ENCODE data around the gene CTNND1. TPM values are rescaled to one million over a fixed set of nuclear protein-coding genes. Genes with fewer than 3 reads are reported as not detected.

The CTNND1 gene
- polyA plus RNA-seq, 6 donors from 2014 or later = 0.28 to 9.5 (median 7.8) TPM

DNA sequence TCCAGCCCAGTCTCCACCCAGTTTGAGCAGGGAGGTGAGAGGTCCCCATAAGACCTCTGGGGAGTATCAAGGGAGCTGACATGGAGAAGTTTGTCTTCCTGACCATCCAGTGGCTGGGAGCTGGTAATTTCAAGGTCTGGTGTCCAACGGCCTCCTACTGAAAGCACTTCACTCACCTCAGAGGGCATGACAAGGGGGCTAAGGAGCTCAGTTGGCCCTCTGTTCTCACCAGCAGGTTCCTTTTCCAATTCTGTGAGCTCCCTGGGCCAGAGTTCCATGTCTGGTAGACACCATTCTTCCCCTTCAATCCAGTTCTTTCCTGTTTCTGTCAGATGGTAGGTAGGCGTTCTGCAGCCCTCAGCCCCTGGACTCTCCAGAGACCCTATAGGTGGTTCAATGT, 17.2 kb upstream of the CTNND1 start:
- Mint-ChIP-seq H3K4me1 (peaks cover 34 to 60% (median 51%) of the 10 kb centered on the region in 3 donors), H3K4me3 (peak overlapping the region in 5 of 8 donors; percentile 15 to 82 (median 70)), H3K27me3 (no peaks in the 10 kb centered on the region), H3K27ac (peak overlapping the region in 5 of 6 donors; percentile 44 to 88 (median 80)), H3K36me3 (peaks cover 4 to 17% of the 10 kb centered on the region in 2 donors), H3K9me3 (no peaks in the 10 kb centered on the region)
- ATAC-seq (ENCODE audit: low read depth in 2 of 2) (no peak), DNase-seq (no peak)

DNA sequence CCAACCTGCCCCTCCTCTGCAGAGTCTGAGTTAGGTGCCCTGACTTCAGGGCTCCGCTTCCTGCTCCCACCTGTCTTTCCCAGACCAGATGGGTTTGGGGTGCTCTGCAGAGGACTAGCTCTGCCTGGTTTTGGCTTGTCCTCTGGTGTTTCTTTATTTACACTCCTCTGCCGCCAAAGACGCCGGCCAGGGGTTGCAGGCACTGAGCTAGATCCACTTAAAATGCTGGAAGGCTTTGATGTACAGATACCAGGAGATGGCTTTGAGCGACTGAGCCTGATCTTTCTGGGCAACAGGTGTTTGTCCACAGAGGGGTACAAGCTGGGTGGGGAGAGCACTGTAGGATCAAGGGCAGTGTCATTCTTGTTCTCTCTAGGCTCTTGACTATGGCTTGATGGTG, 16.4 kb upstream of the CTNND1 start:
- H3K36me3 Mint-ChIP-seq = peaks cover 4 to 17% of the 10 kb centered on the region in 2 donors

DNA sequence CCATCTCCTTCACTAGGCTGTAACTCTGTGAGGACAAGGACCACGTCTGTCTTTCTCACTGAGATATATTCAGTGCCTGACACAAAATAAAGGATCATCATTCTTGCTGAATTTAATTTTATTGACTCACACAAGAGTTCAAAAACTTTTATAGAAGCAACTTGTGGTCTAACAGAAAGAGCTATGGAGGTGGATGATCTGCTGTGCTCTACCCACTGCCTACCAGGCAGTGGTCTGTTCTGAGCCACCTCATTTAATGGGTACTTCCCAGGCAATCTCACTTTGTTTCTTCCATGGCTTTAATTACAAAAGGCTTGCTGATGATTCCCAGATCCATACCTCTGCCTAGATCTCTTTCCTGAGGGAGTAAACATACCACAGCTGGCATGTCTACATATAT, 14.7 kb upstream of the CTNND1 start:
- Mint-ChIP-seq H3K27ac (peak overlapping the region in 5 of 6 donors; percentile 70 to 93 (median 80)), H3K27me3 (no peaks in the 10 kb centered on the region), H3K4me1 (peaks cover 34 to 53% (median 48%) of the 10 kb centered on the region in 3 donors), H3K36me3 (peaks cover 4 to 11% of the 10 kb centered on the region in 2 donors), H3K4me3 (peak overlapping the region in 2 of 8 donors; percentile 33 to 67), H3K9me3 (no peaks in the 10 kb centered on the region)
- DNase-seq = no peak
- ATAC-seq (ENCODE audit: low read depth in 2 of 2) = no peak

More for the DNA sequence above, 16.4 kb upstream of the CTNND1 start:
- no peaks in the 10 kb centered on the region for H3K9me3 Mint-ChIP-seq
- peak overlapping the region; percentile 69 to 90 (median 82) for H3K27ac Mint-ChIP-seq
- ATAC-seq (ENCODE audit: low read depth in 2 of 2) (no peak), DNase-seq (no peak)
- peaks cover 34 to 60% (median 51%) of the 10 kb centered on the region in 3 donors for H3K4me1 Mint-ChIP-seq
- H3K4me3 Mint-ChIP-seq = peak overlapping the region in 4 of 8 donors; percentile 9 to 82 (median 56)
- H3K27me3 Mint-ChIP-seq = no peaks in the 10 kb centered on the region

DNA sequence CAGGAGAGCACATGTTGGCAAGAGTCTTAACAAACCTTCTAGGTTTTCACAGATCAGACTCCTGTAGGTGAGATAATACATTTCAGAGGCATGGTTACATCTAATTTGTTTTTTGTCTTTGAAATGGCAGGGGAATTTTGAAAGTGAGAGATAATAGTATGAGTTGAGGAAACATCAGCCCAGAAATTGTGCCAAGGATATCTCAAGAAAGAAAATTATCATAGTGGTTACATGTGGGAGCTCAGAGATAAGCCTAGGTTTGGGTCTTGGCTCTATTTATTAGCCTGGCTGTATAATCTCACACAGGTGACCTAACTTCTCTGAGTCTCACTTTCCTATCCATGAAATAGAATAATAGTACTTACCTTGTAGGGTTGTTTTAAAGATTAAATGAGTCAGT, 10.4 kb upstream of the CTNND1 start:
- Mint-ChIP-seq H3K27ac (peak overlapping the region in 3 of 6 donors; percentile 49 to 92 (median 78)), H3K27me3 (no peaks in the 10 kb centered on the region)

DNA sequence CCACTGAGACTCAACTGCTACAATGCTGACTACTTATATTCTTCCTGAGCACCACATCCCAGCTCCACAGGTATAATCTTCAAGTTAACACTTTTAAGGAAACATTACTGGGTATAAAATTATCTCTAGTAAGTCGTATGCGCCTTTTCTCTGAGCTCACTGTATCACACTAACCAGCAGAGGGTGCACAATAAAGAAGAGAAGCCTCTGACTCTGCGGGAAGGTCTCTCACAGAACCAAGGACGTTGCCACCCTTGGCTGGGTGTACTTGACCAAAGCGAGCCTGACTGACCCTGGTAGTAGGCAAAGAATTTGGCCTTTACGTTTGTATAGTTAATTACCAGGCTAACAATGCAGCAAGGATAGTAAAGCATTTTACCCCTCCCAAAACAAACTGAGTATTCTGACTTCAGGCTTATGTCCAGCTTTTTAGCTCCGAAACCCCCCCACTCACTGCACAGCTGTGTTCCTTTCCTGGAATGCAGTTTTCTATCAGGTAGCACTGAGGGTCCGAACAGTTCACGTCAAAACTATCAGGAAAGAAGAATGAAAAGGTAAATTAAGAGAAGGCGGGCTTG, 9.8 kb upstream of the CTNND1 start, which contains the start of gene BTBD18:
Gene BTBD18 (minus strand): TSS at position 144 of the 578 bp plus-strand sequence. CDS start 631 bp downstream, outside the sequence.
- no peaks in the 10 kb centered on the region for H3K27me3 Mint-ChIP-seq
- H3K27ac Mint-ChIP-seq = peak within 1 kb of the TSS in 5 of 6 donors; percentile 8 to 92 (median 76)
- peaks cover 7 to 15% (median 12%) of the 10 kb centered on the region in 3 donors for H3K4me1 Mint-ChIP-seq
- DNase-seq = no peak
- peak in 1 of 2 donors; percentile 33 for ATAC-seq (ENCODE audit: low read depth in 2 of 2)
- H3K36me3 Mint-ChIP-seq = peaks cover 4 to 7% of the 10 kb centered on the region in 2 donors
- H3K4me3 Mint-ChIP-seq = no peak within 1 kb of the TSS
- H3K9me3 Mint-ChIP-seq = no peaks in the 10 kb centered on the region

More for the DNA sequence above, 10.4 kb upstream of the CTNND1 start:
- Mint-ChIP-seq H3K4me1 (peaks cover 12 to 17% (median 15%) of the 10 kb centered on the region in 3 donors), H3K9me3 (no peaks in the 10 kb centered on the region), H3K36me3 (peaks cover 4 to 7% of the 10 kb centered on the region in 2 donors), H3K4me3 (no peak overlapping the region)
- DNase-seq = no peak
- ATAC-seq (ENCODE audit: low read depth in 2 of 2) = no peak

DNA sequence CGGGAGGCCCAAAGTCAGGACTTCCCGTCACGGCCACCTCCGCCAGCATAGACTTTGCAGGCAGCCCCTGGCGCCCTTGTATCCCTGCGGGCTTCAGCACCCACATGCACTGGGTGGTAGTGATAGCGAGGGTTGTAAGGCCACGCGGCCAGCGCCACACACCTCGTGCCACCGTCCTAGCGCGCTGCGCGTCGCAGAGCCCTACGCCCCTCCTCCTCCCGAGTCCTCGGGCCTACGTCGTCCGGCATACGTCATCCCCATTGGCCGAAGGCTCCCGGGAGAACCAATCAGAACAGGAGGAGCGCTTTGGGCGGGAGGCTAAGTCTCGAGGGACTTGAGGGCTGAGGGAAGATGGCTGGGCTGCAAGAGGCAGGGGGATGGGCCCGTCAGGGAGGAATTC, 8.6 kb upstream of the CTNND1 start:
- Mint-ChIP-seq H3K36me3 (no peaks in the 10 kb centered on the region), H3K9me3 (no peaks in the 10 kb centered on the region), H3K27me3 (no peaks in the 10 kb centered on the region), H3K4me3 (peak overlapping the region in 1 of 8 donors; percentile 28), H3K4me1 (peaks cover 6 to 11% (median 7%) of the 10 kb centered on the region in 3 donors), H3K27ac (peak overlapping the region in 2 of 6 donors; percentile 60 to 70)
- DNase-seq (no peak), ATAC-seq (ENCODE audit: low read depth in 2 of 2) (no peak)

DNA sequence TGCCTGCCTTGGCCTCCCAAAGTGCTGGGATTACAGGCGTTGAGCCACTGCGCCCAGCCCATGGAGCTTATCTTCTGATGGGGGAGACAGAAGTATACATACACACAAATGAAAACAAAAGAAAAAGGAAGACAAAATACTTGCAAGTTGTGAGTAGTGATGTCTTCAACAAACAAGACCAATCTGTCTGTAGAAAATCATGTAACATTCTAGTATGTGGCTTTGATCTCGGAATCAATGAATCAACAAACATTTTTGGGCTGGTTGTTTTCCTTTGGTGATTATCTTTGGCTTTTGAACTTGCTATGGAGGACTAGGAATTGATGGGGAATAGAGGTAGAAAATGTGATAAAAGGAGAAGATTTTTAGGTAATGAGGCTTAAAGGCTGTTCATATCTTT, 3.4 kb upstream of the CTNND1 start:
- H3K27ac Mint-ChIP-seq = peak overlapping the region in 1 of 6 donors; percentile 1
- H3K4me1 Mint-ChIP-seq = peaks cover 13 to 20% (median 20%) of the 10 kb centered on the region in 3 donors
- DNase-seq = no peak
- H3K36me3 Mint-ChIP-seq = no peaks in the 10 kb centered on the region
- ATAC-seq (ENCODE audit: low read depth in 2 of 2) = no peak
- no peak overlapping the region for H3K4me3 Mint-ChIP-seq
- H3K27me3 Mint-ChIP-seq = no peaks in the 10 kb centered on the region
- no peaks in the 10 kb centered on the region for H3K9me3 Mint-ChIP-seq

DNA sequence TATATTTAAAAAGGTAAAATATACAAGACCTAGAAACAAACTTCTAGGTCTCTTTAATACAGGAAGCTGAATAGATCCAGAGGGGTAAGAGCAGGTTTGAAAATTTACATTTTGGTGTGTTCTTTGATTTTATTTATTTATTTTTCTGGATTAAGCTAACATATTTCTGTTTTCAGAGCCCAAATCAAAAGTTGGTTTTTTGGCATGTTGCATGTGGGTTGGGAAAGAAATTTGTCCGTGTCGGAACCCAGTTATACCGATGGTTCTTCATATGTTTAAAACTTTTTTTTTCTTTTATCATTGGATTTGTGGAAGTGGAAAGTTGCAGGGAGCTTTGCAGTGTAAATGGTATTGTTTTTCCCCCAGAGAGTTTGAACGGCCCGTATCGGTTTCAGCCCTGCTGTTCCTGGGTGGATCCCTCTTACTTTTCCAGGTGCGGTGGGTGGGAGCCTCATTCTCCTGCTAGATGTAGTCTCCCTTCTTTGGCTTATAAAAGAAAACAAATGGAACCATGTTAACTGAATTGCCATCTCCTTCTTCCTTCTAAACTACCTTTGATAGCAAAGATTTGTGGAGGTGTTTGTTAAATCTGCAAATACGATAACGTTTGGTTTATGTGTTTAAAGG, 746 bp downstream of the CTNND1 start:
- Mint-ChIP-seq H3K27ac (peak overlapping the region; percentile 36 to 92 (median 88)), H3K9me3 (no peaks in the 10 kb centered on the region), H3K4me3 (peak overlapping the region; percentile 91 to 98 (median 96)), H3K36me3 (no peaks in the 10 kb centered on the region), H3K27me3 (no peaks in the 10 kb centered on the region), H3K4me1 (peaks cover 27 to 40% (median 39%) of the 10 kb centered on the region in 3 donors)
- no peak for DNase-seq
- no peak for ATAC-seq (ENCODE audit: low read depth in 2 of 2)

DNA sequence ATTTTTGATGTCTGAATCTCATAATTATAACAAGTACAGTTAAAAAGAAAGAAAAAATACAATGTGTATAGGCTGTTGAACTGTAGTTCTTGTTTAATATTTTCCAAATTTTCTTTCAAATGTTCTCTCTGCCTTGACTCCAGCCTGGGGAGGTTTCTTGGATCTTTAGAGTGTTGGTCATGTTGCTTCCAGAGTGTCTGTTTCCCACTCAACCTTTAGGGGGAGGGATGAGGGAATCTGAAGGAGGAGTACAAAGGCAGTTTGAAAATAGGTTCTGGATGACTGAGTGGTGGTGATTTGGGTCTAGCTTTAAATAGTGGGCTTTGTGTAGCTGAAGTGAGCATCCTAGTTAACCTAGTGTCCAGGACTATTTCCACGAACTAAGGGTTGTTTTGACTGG, 2.0 kb downstream of the CTNND1 start:
- Mint-ChIP-seq H3K27me3 (no peaks in the 10 kb centered on the region), H3K36me3 (no peaks in the 10 kb centered on the region), H3K4me3 (peak overlapping the region; percentile 67 to 98 (median 86)), H3K4me1 (peaks cover 31 to 40% (median 40%) of the 10 kb centered on the region in 3 donors), H3K27ac (peak overlapping the region; percentile 23 to 89 (median 46)), H3K9me3 (no peaks in the 10 kb centered on the region)
- DNase-seq = no peak
- no peak for ATAC-seq (ENCODE audit: low read depth in 2 of 2)

DNA sequence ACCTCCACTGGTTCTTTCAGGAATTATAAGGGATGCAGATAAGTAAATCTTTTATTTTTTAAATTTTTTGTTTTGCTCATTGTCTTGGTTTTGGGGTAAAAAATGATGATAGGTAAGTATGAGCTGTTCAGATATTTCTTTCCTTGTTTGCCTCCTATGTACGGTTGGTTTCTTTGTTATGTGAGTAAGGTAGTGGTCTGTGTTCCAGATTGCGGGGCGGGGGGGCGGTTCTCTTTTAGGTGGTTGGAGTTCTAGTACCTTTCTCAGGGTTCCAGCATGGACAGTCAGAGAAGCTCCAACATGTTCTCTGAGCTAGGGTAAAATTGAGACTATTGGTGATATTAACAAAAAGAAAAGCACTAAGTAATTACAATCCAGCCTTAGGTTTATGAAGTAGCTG, 2.4 kb downstream of the CTNND1 start:
- H3K27me3 Mint-ChIP-seq = no peaks in the 10 kb centered on the region
- peak overlapping the region in 3 of 6 donors; percentile 33 to 89 (median 71) for H3K27ac Mint-ChIP-seq
- no peak for DNase-seq

DNA sequence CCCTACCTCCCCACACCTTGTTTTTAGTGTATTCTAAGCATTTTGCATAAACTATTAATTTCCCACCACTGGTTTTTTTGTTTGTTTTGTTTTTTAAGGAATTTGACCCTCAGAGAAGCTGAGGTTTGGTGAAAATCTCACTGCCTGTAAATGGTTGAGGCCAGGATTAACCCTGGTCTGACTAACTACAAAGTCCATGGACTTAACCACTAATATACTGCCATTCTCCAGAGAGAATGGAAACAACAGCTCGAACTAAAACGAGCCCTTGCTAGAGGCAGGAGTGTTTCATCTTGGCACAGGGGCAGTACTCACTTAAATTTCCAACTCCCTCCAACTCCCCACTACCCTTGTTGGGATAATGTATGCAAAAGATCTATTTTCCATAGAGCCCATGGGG, 3.0 kb downstream of the CTNND1 start:
- Mint-ChIP-seq H3K4me3 (peak overlapping the region in 4 of 8 donors; percentile 36 to 98 (median 62)), H3K27ac (peak overlapping the region in 1 of 6 donors; percentile 12), H3K4me1 (peaks cover 35 to 45% (median 43%) of the 10 kb centered on the region in 3 donors), H3K36me3 (no peaks in the 10 kb centered on the region), H3K9me3 (no peaks in the 10 kb centered on the region), H3K27me3 (no peaks in the 10 kb centered on the region)
- ATAC-seq (ENCODE audit: low read depth in 2 of 2) (no peak), DNase-seq (no peak)

More for the DNA sequence above, 2.4 kb downstream of the CTNND1 start:
- no peak for ATAC-seq (ENCODE audit: low read depth in 2 of 2)
- Mint-ChIP-seq H3K9me3 (no peaks in the 10 kb centered on the region), H3K36me3 (no peaks in the 10 kb centered on the region), H3K4me3 (peak overlapping the region; percentile 9 to 98 (median 82)), H3K4me1 (peaks cover 31 to 40% (median 40%) of the 10 kb centered on the region in 3 donors)

DNA sequence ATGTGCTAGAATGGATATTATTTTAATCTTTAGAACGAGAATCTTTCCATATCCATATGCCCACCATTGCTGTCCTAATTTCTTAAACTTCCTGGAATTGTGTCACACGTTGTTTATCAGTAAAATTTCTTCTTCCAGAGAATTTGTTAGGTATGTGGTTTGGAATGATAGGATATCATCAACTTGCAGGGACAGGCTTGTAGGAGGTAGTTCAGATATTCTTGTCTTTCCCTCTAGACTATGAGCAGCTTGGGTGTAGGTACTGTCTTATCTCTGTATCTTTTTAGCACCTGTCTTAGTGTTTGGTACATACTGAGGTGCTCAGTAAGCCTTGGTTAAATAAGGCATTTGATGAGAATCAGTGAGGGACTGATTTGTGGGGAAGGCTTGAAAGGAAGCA, 3.4 kb downstream of the CTNND1 start:
- Mint-ChIP-seq H3K9me3 (no peaks in the 10 kb centered on the region), H3K36me3 (no peaks in the 10 kb centered on the region), H3K27me3 (no peaks in the 10 kb centered on the region), H3K4me1 (peaks cover 36 to 48% (median 47%) of the 10 kb centered on the region in 3 donors), H3K27ac (peak overlapping the region in 1 of 6 donors; percentile 12), H3K4me3 (peak overlapping the region in 1 of 8 donors; percentile 2)
- ATAC-seq (ENCODE audit: low read depth in 2 of 2) = no peak
- no peak for DNase-seq

DNA sequence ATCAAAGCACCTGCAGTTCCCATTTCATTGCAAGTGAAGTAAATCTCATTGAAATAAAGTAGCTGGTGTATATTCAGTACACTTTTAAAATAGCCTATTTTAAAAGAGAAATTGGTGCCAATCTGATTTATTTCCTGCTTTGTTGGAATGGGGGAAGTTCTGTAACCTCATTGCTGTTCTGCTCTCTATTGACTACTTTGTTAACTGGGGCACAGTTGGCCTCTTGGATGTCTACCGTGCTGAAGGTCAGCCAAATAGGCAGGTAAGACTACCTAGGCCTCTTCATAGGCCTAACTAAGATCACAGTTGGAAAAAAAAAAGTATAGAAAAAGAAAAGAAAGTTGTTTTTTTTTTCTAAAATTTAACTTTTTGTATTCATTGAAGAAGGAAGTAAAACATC, 9.2 kb downstream of the CTNND1 start:
- H3K9me3 Mint-ChIP-seq = peaks cover 0 to 3% (median 0%) of the 10 kb centered on the region in 7 donors
- H3K4me1 Mint-ChIP-seq = peaks cover 20 to 36% (median 36%) of the 10 kb centered on the region in 3 donors
- H3K27ac Mint-ChIP-seq = peak overlapping the region in 5 of 6 donors; percentile 4 to 63 (median 42)
- DNase-seq (no peak), ATAC-seq (ENCODE audit: low read depth in 2 of 2) (no peak)
- no peaks in the 10 kb centered on the region for H3K27me3 Mint-ChIP-seq
- peaks cover 0 to 4% of the 10 kb centered on the region in 2 donors for H3K36me3 Mint-ChIP-seq
- H3K4me3 Mint-ChIP-seq = no peak overlapping the region

All from naive B cell (primary cell).